Lung (tissue), 12 donors: ENCODE results near the gene CAPNS1. TPM values are rescaled to one million over a fixed set of nuclear protein-coding genes. Genes with fewer than 3 reads are reported as not detected.
A peak's percentile ranks its signal among the peaks of the same experiment; 100 is the strongest.

Experiments
- ATAC-seq: fragments of 200-7000 bp; cut with Tn5 transposase; one replicate; pipeline ENCODE4 v1.9.1; 2020; ENCODE audit warnings: moderate number of reproducible peaks; ENCODE audit not compliant: insufficient read depth, low FRiP score
- DNase-seq, 3 donors: peaks; one replicate each; pipeline ENCODE4 v3.0.0-alpha.2; 2013 to 2017
- H3K27ac ChIP-seq, 2 donors: one replicate each; pipeline ENCODE4 v1.5.1; 2013; ENCODE audit warnings: mild to moderate bottlenecking in 2 of 2, moderate library complexity in 2 of 2, control low read depth in 1 of 2, inconsistent platforms in 1 of 2, low read depth in 1 of 2, low read length in 1 of 2
- H3K27me3 ChIP-seq, 3 donors: one replicate each; pipeline ENCODE4 v1.5.1; 2013; ENCODE audit warnings: low read length in 2 of 3; ENCODE audit not compliant: control insufficient read depth in 3 of 3, insufficient read depth in 3 of 3
- H3K36me3 ChIP-seq, 4 donors: one replicate each; pipeline ENCODE4 v1.5.1; 2013; ENCODE audit warnings: low read length in 4 of 4, mild to moderate bottlenecking in 1 of 4, moderate library complexity in 1 of 4; ENCODE audit not compliant: control insufficient read depth in 4 of 4, insufficient read depth in 4 of 4
- H3K4me1 ChIP-seq, 5 donors: one replicate each; pipeline ENCODE4 v1.5.1; 2013; ENCODE audit warnings: low read length in 5 of 5, mild to moderate bottlenecking in 2 of 5, moderate library complexity in 1 of 5; ENCODE audit not compliant: control insufficient read depth in 5 of 5, insufficient read depth in 5 of 5
- H3K4me3 ChIP-seq: one replicate; pipeline ENCODE4 v1.5.1; 2013; ENCODE audit warnings: mild to moderate bottlenecking, control low read depth, moderate library complexity
- H3K9ac ChIP-seq, 2 donors: one replicate each; pipeline ENCODE4 v1.5.1; 2013; ENCODE audit warnings: low read length in 2 of 2, control low read depth in 1 of 2; ENCODE audit not compliant: insufficient read depth in 1 of 2
- H3K9me3 ChIP-seq, 4 donors: one replicate each; pipeline ENCODE4 v1.5.1; 2013; ENCODE audit warnings: low read length in 3 of 4, mild to moderate bottlenecking in 1 of 4, moderate library complexity in 1 of 4; ENCODE audit not compliant: control insufficient read depth in 4 of 4, insufficient read depth in 3 of 4
- WGBS, 2 donors: extraction: QIAGEN DNeasy Blood & Tissue Kit; methylation state at CpG; one replicate each; pipeline ENCODE4 v1.1.7; 2013; 5-methylcytosine and 5-hydroxymethylcytosine counted together
- polyA plus RNA-seq, 2 donors: library from polyadenylated mRNA; stranded (reverse); fragments of 200-250 nt; gene quantifications; one replicate each; pipeline ENCODE4 v1.2.1, GENCODE V29; 2013
- total RNA-seq, 2 donors: library from RNA; depleted of rRNA in 1 of 2; stranded (reverse); fragments of >200 nt in 1 of 2; gene quantifications; one replicate each; pipeline ENCODE4 v1.2.1, GENCODE V29; 2014 to 2021
- TF ChIP-seq, protein P1 (sequence below): IDR thresholded peaks from 2 replicates; pipeline ENCODE4 v1.5.1; 2012; ENCODE audit warnings: mild to moderate bottlenecking; ENCODE audit errors: control extremely low read depth, extremely low read depth
- donor health status: control.
- donor health status: control.
- donor health status: Bipolar disorder and iron deficiency.
- donor health status: healthy.
- donor health status: DM: yes; HTN: yes; CAD: no.

Gene CAPNS1
- total and polyA plus RNA-seq, 4 donors = 201 to 743 (median 671) TPM

DNA sequence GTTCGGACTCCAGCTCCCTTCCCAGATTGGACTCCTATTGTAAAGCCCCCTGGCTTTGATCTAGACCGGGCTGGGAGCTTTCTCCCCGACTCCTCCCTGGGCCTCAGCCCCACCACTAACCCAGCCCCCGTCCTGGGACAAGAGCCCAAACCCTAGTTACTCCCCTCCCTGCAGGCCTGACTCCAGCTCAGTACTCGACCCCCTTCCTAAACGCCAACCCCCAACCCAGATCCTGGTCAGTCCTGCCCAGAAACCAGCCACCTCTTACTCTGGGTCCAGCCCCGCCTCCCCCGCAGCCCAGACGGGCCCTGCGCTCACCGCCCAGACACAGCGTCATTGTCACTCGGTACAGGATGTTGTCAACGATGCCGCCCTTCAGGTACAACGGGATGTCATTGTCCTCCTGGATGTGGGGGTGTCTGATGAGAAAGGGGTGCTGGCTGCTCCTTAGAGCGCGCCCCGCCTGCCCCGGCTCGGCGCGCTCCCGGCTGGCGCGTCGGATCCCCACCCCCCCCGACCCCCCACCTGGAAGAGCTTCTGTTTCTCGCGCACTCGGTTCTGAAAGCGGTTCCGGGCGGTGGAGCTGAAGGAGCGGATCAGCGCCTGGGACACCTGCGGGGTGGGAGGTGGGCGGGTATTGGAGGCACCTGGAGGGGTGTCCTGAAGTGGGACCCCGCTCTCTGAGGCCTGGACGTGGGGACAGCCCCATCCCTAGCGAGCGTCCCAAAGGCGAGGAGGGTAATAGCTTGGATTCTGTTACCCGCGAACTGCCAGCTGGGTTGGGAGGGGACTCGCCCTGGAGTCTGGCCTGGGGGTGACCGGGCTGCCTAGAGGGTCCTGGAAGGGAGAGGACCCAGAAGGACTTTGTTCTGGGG is 11.5 kb downstream of the CAPNS1 start:
- peak overlapping the region; percentile 95 to 99 for H3K27ac ChIP-seq
- peaks cover 0 to 15% (median 9%) of the 10 kb centered on the region in 5 donors for H3K4me1 ChIP-seq
- TF ChIP-seq, protein P1, sequence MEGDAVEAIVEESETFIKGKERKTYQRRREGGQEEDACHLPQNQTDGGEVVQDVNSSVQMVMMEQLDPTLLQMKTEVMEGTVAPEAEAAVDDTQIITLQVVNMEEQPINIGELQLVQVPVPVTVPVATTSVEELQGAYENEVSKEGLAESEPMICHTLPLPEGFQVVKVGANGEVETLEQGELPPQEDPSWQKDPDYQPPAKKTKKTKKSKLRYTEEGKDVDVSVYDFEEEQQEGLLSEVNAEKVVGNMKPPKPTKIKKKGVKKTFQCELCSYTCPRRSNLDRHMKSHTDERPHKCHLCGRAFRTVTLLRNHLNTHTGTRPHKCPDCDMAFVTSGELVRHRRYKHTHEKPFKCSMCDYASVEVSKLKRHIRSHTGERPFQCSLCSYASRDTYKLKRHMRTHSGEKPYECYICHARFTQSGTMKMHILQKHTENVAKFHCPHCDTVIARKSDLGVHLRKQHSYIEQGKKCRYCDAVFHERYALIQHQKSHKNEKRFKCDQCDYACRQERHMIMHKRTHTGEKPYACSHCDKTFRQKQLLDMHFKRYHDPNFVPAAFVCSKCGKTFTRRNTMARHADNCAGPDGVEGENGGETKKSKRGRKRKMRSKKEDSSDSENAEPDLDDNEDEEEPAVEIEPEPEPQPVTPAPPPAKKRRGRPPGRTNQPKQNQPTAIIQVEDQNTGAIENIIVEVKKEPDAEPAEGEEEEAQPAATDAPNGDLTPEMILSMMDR = no peak
- H3K27me3 ChIP-seq = no peaks in the 10 kb centered on the region
- H3K9me3 ChIP-seq = no peaks in the 10 kb centered on the region
- peak; percentile 66 for ATAC-seq
- peak; percentile 81 to 92 (median 86) for DNase-seq
- peak overlapping the region; percentile 49 to 68 for H3K9ac ChIP-seq
- peak overlapping the region; percentile 51 for H3K4me3 ChIP-seq
- H3K36me3 ChIP-seq = peaks cover 0 to 42% (median 22%) of the 10 kb centered on the region in 4 donors
- WGBS, 2 donors = 64 to 69% methylated on average over 47 of the region's 47 CpGs

DNA sequence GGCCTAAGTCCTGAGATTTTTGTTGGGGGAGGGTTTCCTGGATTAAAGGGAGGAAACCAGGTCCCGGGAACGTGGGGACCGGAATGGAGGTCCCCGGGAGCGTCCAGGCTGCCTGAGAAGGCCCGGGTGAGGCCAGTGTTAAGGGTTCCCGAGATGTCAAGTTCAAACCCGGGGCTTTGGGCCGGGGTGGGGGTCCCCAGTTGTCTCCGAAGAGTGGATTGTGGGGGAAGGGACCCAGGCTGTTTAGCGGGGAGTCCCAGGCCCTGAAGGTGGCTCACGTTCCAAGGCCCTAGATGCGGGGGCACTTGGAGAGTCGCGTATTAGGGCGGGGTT is 12.1 kb downstream of the CAPNS1 start:
- Histone ChIP-seq H3K4me1 (peaks cover 0 to 15% (median 9%) of the 10 kb centered on the region in 5 donors), H3K36me3 (peaks cover 0 to 36% (median 19%) of the 10 kb centered on the region in 4 donors), H3K9ac (peak overlapping the region; percentile 46 to 68), H3K27ac (peak overlapping the region; percentile 95 to 99), H3K4me3 (peak overlapping the region; percentile 51), H3K27me3 (no peaks in the 10 kb centered on the region), H3K9me3 (no peaks in the 10 kb centered on the region)
- ATAC-seq = no peak
- 49 to 63% methylated on average over 16 of the region's 16 CpGs for WGBS, 2 donors
- TF ChIP-seq, protein P1 = no peak
- DNase-seq = peak in 1 of 3 donors; percentile 27

DNA sequence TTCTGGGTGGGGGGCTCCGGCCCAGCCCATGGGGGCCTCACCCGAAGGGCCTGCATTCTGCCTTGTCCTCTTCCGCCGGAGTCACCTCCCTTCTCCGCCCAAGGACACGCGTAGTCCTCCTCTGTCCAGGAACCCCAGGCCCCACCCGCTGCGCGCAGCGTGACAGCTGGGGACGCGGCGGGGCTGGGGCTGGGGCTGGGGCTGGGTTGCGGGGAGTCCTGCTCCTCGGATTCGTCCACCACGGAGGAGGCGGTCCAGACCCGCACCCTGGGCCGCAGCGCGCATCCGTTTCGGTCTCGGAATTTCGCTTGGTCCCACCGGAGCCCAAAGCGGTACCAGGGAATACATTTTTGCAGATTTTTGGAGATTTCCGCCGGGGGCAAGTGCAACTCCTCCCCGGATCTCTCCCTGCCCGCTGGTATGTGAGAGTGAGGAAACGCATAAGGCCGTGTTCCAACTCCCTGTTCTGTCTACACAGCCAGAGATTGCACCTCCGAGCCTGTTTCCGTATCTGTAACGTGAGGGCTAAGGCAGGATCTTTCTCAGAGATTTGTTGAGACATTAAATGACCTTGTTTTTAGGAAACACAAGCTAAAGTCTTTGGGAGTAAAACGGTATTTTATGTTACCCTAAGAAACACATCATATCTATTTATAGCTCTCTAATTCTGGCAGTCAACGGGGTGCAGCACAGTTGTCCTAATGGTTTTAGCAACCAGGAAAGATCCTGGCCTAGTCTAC is 12.7 kb downstream of the CAPNS1 start, which contains the start of gene COX7A1:
Gene COX7A1, minus strand, starts transcription at position 96 of the 740 bp plus-strand sequence. Its CDS starts 40 bp downstream, at position 56.
- DNase-seq = peak; percentile 79 to 87 (median 83)
- WGBS, 2 donors = 35 to 36% methylated on average over 38 to 40 of the region's 40 CpGs
- peaks cover 0 to 33% (median 16%) of the 10 kb centered on the region in 4 donors for H3K36me3 ChIP-seq

More for the DNA sequence above, 12.7 kb downstream of the CAPNS1 start, which contains the start of gene COX7A1:
- TF ChIP-seq, protein P1 = no peak
- H3K27me3 ChIP-seq = no peaks in the 10 kb centered on the region
- peak within 1 kb of the TSS; percentile 68 to 92 for H3K9ac ChIP-seq
- peak; percentile 44 for ATAC-seq
- H3K4me1 ChIP-seq = peaks cover 0 to 15% (median 9%) of the 10 kb centered on the region in 5 donors
- peak within 1 kb of the TSS; percentile 51 for H3K4me3 ChIP-seq
- H3K9me3 ChIP-seq = no peaks in the 10 kb centered on the region
- H3K27ac ChIP-seq = peak within 1 kb of the TSS; percentile 95 to 99
